M059J (cell line): ENCODE data around the gene PURA. TPM values are rescaled to one million over a fixed set of nuclear protein-coding genes. Genes with fewer than 3 reads are reported as not detected.

ENCODE experiments used
- DNase-seq: peaks from one replicate; pipeline ENCODE4 v3.0.0-alpha.2; 2012; ENCODE audit warnings: low read depth
- total RNA-seq: library from RNA; depleted of rRNA; stranded (reverse); fragments of >200 nt; shearing (Covaris generic); gene quantifications from 2 replicates; pipeline ENCODE4 v1.2.3, GENCODE V29; 2014; rRNA removed

The PURA gene
- 5.2 and 7.8 TPM in 2 replicates for total RNA-seq

DNA sequence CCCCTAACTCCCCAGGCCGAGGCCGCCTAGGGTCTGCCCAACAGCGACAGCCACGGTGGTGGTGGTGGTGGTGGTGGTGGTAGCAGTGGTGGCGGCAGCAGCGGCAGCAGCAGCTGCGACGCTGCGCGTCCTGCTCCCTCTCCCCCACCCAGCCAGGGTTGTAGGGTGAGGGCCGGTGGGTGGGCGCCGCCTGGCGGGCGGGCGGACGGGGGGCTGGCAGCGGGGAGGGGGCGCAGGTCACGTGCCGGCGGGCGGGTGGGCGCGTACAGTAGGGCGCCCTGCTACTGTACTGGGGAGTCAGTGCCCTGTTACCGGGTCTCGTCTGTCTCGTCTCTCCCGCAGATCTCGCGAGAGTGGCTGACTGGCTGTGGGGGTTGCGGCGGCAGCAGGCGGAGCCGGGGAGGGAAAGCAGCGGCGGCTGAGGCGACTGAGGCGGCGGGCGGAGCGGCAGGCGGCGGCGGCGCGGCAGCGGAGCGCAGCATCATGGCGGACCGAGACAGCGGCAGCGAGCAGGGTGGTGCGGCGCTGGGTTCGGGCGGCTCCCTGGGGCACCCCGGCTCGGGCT, at the start of gene PURA:
TSS of gene PURA (plus strand) at position 411 of the 565 bp plus-strand sequence. CDS start at position 484, 73 bp downstream.
- DNase-seq: peak; percentile 94

DNA sequence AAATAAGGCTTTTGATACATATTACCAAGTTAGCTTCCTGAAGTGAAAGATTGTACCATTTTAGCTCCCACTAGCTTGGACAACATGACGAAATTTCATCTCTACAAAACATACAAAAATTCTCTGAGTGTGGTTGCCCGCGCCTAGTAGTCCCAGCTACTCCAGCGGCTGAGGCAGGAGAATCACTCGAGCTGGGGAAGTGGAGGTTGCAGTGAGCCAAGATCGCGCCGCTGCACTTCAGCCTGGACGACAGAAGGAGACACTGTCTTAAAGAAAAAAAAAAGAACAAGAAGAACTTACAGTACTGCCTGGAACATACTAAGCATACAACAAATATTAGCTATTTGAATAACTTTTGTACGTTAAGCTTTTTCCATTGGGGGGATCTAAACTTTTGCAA, 41.1 kb upstream of the PURA start:
- no peak for DNase-seq

DNA sequence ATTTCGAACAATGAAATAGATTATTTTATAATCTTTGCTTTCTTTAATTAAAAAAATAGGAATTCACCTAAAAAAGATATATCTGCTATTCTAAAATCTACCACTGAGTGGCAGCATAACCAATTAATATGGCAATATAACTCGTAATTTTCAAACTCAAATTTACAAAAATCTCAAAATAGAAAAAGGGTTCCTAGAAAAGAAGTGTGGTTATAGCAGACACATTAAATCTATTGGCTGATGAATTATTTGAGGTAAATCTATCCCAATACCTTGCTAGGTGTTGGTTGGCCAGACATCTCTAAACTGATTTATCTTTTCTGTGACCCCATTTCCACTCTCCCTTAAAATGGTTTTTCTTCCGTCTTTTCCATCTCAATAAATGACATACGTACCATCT, 40.6 kb upstream of the PURA start:
- DNase-seq: peak; percentile 6

DNA sequence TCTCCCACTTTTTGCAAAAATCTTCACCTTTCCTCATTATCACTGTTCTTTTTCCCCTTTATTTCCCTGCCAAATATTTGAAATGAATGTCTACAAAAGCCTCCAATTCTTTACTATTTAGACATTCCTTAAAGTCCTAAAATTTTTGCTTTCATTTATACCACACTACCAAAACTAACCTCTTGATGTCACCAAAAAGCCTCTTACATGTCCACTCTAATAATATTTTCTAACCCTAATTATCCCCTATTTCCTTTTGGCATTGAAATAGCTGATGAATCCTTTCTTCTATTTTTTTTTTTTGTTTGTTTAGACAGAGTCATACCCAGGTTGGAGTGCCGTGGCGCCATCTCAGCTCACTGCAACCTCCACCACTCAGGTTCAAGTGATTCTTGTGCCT, 38.5 kb upstream of the PURA start:
- peak; percentile 26 for DNase-seq

DNA sequence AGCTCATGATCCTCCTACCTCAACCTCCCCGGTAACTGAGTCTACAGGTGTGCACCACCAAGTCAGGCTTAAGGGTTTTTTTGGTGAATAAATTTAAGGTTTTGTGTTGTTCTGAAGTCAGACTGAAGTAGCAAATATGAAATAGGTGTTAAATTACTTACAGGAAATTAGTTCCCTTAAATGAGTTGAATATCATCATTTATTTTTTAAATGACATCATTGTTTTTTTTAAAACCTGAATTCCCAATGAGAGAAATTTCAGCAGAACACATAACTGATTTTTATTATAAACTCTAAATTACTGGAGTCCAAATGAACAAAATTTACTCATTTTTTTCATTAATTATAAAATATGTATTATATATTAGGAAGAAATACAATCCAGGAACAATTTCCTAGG, 37.8 kb upstream of the PURA start:
- no peak for DNase-seq

DNA sequence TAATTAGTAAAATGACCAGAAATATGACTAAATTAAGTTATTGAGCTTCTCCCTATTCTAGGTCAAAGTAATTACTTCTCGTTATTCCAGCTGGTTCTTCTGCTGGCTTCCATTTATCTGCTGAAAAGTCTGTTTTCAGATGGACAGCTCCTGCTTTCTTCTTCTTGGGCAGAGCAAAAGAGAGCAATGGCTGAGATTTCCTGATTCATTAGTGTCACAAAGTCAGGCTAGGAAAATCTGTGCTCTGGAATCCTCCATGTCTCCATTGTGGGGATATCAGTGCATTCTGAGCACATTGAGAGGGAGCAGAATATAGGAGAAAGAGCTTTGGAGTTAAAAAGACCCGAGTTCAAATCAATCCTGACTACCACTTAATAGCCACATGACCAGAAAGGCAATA, 37.1 kb upstream of the PURA start:
- DNase-seq: no peak

DNA sequence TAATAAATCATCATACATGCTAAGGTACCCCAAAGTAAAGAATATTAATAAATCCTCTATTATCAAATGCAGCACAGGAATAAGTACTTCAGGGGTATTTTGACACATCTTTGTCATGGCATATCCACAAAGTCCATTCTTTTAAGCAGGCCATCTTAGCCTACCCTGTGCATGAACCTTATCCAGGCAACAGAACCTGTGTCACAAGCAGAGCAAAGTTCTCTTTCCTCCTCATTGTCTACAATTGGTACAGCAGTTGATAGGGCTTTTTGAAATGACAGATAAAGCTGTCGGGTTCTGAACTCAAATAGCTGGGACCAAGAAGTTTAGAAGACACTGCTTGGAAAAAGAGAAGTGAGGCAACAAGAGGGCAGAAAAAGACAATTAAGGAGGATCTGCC, 30.8 kb upstream of the PURA start:
- DNase-seq: no peak

DNA sequence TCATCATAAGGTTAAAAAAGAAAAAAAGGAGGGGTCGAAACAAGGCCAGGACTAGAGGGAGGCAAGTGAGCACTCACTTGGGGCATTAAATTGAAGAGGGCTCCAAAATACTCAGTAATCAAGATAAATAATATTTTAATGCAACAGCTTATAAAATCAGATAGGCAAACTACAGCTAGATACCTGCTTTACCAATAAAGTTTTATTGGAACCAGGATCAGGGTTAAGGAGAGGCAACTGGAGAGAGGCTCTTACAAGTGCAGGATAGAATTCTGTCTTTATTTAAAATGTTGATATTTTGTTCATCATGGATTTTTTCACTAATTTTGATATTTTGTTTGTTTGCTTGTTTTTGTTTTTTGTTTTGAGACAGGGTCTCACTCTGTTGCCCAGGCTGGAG, 30.3 kb upstream of the PURA start:
- no peak for DNase-seq

DNA sequence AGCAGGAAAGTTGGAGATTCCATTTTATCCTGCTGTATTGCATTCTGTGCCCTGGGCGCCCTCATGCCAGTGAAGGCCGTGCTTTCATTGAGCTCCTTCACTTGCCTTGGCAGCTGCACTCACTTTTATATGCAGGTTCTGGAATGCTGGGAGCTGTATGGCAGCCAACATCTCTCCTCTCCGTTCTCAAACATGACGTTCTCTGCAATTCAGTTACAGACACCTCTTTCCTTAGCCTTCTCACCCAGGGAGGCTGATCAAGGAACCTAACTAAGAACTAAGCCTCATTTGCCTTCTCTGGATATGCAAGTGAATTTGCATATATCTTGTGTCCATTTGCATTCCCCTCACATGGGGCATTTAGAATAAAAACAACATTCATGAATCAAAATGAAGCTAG, 29.4 kb upstream of the PURA start:
- DNase-seq: no peak

DNA sequence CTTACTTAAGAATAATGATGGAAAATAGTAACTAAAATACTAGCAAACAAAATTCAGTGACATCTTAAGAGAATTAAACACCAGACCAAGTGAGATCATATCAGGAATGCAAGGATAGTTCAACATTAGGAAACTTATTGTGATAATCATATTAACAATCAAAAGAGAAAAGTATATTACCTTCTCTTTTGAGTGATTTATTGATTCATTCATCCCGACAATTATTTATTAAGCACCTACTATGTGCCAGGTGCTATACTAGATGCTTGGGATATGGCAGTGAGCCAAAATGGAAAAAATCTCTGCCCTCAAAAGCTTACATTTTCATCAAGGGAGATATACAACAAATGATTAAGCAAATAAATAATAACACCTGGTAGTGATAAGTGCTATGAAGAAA, 23.7 kb upstream of the PURA start:
- DNase-seq: no peak

DNA sequence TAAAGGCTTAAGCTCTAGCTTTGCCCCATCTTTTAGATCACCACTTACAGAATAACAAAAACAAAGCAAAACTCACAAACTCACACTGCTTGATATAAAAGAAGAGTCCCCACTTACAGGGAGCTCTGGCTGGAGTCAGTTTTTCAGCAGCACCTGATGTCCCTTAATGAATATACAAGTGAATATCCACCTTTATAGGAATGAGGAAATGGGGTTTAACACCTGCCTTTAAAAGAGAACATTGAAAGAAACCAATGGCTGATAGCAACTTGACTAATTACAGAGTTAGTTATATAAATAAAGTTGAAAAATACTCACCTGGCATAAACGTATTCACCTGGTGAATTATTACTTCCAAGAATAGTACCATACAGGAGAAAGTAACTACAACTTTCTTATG, 20.7 kb upstream of the PURA start:
- DNase-seq: no peak

DNA sequence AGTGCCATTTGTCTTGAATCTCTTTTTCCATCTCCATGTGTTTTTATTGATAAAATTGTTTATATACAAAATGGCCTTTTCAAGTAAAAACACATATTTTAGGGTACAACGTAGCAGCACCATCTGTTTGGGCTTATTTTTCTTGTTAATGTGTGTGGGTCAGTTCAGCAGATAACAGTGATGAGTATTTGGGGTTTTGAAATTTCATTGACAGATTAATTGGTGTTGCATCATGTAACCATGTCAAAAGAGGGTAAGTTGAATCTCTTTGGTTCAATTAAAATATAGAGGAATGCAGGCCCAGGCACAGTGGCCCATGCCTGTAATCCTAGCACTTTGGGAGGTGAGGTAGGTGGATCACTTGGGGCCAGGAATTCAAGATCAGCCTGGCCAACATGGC, 20.0 kb upstream of the PURA start:
- DNase-seq: no peak

DNA sequence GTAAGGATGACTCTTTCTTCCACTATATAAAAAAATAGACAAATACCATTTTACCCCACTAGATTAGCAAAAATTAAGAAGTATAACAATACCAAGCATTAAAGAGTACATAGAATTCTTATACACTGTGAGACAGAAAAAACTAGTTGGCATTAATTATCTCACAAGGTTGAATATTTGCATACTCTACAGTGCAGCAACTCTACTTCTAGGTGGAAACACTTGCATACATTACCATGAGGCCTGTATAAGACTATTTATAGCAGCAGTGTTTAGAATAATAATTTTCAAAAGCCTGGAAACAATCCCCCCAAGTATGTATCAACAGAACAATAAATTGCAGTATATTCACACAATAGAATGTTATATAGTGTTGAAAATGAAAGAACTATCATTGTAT, 19.0 kb upstream of the PURA start:
- no peak for DNase-seq

DNA sequence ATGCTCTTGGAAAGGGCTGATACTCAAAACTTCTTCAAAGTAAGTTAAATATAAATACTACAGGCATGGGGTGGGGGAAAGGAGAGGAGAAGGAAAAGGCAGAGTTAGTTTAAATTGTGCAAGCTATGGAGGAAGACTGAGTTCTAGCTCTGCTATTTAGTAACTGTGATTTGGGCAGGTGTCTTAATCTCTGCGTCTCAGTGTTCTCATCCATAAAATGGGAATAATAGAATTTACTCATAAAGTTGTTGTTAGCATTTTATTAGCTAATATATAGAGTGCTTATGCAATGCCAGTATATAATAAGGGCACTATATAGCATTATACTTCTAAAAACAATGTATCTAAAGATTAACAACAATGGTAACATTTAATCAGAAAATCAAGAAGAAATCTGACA, 12.7 kb upstream of the PURA start:
- DNase-seq: no peak

DNA sequence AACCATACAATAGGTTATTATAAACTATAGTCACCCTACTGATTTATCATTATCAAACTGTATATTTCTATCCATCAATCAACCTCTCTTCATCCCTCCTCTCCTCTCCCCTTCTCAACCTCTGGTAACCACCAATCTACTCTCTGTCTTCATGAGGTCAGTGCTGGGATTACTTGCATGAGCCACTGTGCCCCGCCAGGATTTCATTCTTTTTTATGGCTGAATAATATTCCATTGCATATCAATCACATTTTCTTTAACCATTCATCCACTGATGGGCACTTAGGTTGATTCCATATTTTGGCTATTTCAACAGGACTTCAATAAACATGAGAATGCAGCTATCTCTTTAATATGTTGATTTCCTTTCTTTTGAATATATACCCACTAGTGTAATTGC, 10.8 kb upstream of the PURA start:
- no peak for DNase-seq

DNA sequence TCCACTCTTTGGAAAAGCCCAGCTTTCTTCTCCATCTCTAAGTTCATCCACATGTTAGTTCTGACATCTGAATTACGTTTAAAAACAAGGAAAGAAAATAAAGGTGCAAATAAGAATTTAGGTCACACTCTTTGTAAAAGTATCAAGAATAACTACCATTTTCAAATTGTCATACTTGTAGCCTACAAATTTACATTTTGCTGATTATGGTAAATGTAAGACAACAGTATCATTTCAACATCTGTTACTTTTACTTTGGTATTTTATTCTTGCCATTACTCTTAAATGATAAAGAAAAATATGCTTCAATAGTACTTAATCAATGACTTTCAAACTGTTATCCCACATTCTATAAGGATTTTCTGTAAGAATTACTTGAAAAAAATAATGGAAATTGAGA, 9.8 kb upstream of the PURA start:
- no peak for DNase-seq

DNA sequence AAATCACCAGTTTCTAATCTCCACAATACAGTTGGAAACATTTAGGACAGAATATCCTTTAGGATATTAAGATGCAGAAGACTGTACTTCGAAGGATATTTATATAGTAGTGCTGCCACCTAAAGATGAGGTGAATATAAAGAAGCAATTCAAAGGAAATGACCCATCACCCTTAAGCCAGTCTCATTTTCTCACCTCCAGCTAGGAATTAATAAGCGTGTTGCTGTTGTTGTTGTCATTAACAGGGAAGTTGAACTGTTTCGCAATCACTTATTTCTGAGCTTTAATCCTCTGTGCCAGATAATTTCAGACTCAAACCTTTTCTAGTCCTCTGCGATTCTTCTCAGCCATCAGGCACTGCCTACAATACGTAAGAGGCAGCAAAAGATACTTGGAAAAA, 7.8 kb upstream of the PURA start:
- no peak for DNase-seq

DNA sequence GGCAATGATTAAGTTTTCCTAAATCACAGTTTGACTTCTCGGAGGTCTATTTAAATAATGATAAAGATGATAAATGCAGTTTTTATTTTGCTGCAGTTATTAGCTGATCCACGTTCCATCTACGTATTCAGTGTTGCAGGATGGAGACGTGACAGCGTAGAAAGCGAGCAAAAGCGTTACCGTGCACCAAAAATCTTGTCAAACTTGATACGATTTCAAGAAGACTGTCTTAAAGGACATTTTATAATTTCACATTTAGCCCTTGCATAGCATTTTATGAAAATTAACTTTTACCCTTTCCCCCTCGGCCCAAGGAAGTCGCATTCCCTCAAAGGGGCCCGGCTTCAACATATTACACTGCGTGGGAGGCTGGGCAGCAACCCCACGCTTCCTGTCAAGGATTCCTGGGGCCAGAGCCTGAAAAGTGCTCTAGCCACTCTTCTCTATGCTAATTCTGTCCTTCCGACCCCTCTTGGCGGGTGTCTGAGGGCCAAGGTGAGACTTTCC, 7.1 kb upstream of the PURA start:
- peak; percentile 8 for DNase-seq

DNA sequence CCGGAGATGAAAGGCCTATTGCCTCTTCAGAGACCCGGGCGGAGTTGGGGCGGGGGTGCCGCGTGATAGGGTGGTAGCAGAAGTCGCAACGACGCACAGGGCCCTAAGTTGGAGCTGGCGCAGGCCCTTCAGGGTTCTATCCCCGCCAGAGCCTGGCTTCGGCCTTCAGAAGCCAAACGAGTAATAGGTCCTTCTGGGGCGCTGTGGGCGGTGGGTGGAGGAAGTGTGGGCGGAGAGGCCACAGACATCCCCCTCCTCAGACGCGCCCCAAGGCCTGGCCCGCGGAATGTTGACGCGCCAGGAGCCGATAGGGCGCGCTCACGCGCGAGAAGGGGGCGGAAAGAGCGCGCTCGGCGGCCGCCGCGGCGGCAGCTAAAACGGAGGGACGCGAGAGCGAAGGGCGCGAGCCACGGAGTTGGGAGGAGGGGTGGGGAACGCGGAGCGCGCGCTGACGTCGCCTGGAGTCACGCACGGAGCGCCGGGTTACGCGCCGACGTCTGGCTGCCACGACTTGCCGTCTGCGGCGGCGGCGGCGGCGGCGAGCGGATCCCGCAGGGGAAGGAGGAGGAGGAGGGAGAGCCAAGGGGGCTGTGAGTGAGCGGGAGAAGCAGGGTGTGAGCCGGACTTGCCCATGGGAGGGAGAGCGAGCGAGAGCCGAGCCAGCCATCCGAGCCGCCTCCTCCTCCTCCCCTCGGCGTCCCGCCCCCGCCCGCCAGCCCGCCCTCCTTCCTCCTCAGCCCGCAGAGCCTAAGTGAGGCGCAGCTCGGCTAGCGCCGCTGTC, 6.4 kb upstream of the PURA start:
- DNase-seq: peak; percentile 89

DNA sequence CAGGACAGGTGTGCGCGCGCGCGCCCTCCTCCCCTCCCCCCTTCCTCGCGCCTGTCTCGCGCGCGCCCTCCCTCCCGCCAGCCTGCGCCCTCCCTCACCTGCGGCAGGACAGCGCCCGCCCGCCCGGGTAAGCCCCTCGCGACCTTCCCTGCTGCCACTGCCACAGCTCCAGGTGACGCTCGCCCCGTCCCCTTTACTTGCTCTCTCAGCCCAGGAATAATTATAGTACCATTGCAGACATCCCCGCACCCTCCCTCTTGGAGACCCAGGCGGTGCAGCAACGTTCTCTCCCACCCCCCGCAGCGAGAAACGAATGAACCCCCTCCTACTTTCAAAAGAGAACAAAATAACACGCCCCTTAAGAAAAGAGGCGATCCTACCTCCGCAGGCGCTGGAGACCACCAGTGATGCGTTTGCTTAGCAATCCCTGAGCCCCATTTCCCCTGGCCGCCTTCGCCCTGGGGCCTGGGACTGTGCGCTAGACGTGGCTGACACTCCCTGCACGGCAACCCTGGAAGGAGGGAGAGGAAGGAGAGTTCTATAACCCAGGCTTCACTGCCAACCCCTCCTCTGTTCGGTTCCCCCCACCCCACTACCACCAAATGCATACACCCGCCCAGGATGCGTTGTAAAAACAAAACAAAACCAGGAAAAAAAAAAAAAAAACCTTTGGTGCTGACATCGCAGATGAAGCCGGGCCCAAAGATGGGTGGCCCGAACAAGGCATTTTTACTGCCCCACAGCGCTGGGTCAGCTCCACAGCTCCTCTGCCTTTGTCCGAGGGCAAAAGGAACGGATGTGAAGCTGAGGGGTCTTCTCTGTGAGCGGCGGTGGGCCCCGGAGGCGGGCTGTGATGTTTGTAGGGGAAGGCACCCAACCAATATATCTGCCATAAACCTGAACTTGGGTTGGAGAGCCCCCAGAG, 5.6 kb upstream of the PURA start:
- peak; percentile 35 for DNase-seq

DNA sequence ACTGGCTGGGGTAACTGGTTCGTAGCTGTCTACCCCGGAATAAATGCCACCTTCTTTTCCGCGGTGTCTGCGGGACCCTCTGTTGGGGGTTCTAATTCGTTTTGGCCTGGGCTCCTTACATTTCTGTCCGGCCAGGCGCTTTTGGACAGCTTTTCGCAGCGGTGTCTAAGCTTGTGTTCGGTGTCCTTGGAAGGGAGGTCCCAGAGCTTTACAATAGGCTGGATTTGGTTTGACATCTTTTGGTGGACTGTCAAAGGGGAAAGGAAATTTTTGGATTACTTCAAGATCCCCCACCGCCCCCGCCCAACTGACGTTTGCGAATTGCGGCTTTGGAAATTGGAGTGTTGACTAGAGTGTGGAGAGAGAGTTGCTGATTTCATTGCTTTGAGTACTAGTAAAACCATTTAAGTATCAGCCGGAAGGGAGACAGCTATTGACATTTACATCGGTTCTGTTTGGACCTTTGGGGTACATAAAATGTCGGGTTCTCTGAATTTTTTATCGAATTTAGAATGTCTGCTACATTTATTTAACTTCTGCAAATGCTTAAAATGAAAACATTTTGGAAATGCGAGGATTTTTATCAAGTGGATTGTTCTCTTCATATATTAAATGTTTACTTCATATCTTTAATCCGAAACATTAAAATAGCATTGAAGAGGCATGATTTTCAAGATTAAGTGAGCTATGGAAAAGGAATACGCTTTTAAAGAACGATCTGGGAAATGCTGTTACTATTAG, 4.7 kb upstream of the PURA start:
- DNase-seq: no peak
